ENCODE data around the gene MGAT4B. TPM values are rescaled to one million over a fixed set of nuclear protein-coding genes. Genes with fewer than 3 reads are reported as not detected.
A peak's percentile ranks its signal among the peaks of the same experiment; 100 is the strongest.

The MGAT4B gene
- total RNA-seq, 1 experiment from 2014 or later: 151 TPM

DNA sequence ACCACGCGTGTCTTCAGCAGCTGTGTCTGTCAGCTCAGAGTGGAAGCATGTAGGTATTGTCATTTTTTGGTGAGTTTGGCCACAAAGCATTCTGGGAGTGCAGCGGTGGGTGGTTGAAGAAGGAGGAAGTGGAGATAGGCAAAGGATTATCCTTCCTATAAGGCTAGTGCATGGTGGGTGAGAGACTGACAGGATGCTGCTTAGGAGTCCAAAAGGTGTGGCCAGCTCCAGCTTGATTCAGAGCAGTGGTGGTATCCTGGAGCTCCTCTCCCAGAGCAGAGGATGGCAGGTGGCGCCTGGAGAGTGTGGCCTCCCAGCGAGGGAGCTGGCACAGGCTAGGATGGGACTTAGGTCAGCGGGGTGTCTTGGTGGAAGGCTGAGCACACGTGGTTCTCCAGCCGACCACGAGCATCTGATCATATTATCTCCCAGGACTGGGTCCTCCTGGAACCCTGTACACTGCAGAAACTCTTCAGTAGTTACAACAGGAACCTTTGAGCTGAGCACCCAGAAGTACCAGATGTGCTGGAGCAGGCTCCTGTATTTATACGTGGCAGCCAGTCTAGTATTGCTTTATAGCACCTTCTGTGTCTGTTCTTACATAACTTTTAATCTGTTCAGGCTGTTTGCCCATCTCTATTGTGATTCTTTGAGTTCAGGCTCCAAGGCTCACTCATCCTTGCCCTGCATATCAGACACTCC is 44.4 kb downstream of the MGAT4B start (continued):
- TF ChIP-seq, protein P1, sequence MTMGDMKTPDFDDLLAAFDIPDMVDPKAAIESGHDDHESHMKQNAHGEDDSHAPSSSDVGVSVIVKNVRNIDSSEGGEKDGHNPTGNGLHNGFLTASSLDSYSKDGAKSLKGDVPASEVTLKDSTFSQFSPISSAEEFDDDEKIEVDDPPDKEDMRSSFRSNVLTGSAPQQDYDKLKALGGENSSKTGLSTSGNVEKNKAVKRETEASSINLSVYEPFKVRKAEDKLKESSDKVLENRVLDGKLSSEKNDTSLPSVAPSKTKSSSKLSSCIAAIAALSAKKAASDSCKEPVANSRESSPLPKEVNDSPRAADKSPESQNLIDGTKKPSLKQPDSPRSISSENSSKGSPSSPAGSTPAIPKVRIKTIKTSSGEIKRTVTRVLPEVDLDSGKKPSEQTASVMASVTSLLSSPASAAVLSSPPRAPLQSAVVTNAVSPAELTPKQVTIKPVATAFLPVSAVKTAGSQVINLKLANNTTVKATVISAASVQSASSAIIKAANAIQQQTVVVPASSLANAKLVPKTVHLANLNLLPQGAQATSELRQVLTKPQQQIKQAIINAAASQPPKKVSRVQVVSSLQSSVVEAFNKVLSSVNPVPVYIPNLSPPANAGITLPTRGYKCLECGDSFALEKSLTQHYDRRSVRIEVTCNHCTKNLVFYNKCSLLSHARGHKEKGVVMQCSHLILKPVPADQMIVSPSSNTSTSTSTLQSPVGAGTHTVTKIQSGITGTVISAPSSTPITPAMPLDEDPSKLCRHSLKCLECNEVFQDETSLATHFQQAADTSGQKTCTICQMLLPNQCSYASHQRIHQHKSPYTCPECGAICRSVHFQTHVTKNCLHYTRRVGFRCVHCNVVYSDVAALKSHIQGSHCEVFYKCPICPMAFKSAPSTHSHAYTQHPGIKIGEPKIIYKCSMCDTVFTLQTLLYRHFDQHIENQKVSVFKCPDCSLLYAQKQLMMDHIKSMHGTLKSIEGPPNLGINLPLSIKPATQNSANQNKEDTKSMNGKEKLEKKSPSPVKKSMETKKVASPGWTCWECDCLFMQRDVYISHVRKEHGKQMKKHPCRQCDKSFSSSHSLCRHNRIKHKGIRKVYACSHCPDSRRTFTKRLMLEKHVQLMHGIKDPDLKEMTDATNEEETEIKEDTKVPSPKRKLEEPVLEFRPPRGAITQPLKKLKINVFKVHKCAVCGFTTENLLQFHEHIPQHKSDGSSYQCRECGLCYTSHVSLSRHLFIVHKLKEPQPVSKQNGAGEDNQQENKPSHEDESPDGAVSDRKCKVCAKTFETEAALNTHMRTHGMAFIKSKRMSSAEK (CRISPR knock-in tag; IDR thresholded peaks at IDR 0.05; ENCODE audit: borderline replicate concordance): no peak
- TF ChIP-seq USF1 (CRISPR knock-in tag; IDR thresholded peaks at IDR 0.05): no peak
- TF ChIP-seq SMAD3 (CRISPR knock-in tag; IDR thresholded peaks at IDR 0.05; ENCODE audit: borderline replicate concordance): no peak
- TF ChIP-seq ELF4 (CRISPR knock-in tag; IDR thresholded peaks at IDR 0.05; ENCODE audit: low read depth): no peak
- TF ChIP-seq OVOL2 (CRISPR knock-in tag; IDR thresholded peaks at IDR 0.05; ENCODE audit: borderline replicate concordance): no peak
- TF ChIP-seq TEAD1 (CRISPR knock-in tag; IDR thresholded peaks at IDR 0.05): no peak
- TF ChIP-seq ZNF121 (CRISPR knock-in tag; IDR thresholded peaks at IDR 0.05): no peak
- no peak for TF ChIP-seq FOXK1 (CRISPR knock-in tag; IDR thresholded peaks at IDR 0.05)
- TF ChIP-seq CBFB (CRISPR knock-in tag; IDR thresholded peaks at IDR 0.05; ENCODE audit: low read depth): no peak

DNA sequence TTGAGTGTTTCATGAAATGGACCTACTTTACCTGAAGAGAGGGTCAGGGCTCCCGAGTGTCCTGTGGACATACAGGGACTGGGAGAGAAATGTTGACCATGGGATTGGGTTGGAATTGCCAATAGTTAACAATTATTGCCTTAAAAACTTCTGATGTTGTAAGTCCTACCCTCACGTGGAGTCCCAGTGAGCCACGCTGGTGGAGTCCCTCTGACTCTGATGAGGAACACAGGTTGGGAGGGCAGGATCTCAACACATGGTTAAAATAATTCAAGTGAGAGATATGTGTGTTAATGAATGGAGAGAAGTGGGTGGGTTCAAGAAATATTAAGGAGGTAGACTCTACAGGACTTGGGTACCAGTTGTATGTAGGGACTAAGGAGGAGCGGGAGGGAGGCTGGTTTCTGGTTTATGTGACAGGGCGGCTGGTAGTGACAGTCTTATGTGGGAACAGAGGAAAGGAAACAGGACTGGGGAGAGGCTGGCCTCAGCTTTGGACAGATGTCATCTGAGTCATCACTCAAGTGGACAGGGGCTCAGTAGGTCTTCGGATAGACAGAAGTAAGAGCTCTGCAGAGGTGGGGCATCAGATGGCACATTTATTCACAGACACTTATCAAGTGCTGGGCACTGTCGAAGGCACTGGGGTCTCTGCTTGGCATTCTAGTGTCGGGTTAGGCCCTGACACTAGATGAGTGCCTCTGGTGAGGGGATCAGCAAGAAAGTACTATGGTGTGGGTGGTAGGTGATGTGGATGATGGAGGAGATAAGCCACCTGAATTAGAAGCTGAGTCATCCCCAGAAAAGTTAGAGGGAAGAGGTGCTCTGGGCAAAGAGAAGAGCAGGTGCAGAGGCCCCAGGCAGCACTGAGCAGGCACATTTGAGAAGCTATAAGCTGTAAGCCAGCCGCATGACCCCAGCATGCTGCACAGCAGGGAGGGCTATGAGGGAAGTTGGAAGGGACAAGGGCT is 46.8 kb downstream of the MGAT4B start:
- peak overlapping the region; percentile 64 for H3K27ac Mint-ChIP-seq
- no peaks in the 10 kb centered on the region for H3K36me3 Mint-ChIP-seq
- H3K4me3 Mint-ChIP-seq: no peak overlapping the region
- ATAC-seq (no peak), DNase-seq (ENCODE audit: low spot score) (no peak)
- no peaks in the 10 kb centered on the region for H3K9me3 Mint-ChIP-seq
- ChIA-PET CTCF (interaction anchor here (1.1 kb wide), 2 partner anchors 9 to 42 kb away, joined by 3 to 5 read pairs; no protein-coding TSS in a partner anchor), POLR2A (no interaction called here)
- H3K4me1 Mint-ChIP-seq: peaks cover 53% of the 10 kb centered on the region
- H3K27me3 Mint-ChIP-seq (ENCODE audit: low read depth): no peaks in the 10 kb centered on the region
- TF ChIP-seq TEAD4 (CRISPR knock-in tag; IDR thresholded peaks at IDR 0.05) (no peak), CBFB (CRISPR knock-in tag; IDR thresholded peaks at IDR 0.05; ENCODE audit: low read depth) (no peak), FOXK1 (CRISPR knock-in tag; IDR thresholded peaks at IDR 0.05) (no peak), ETV6 (CRISPR knock-in tag; IDR thresholded peaks at IDR 0.05) (no peak), JUN (CRISPR knock-in tag; IDR thresholded peaks at IDR 0.05) (no peak), MXD4 (CRISPR knock-in tag; IDR thresholded peaks at IDR 0.05; ENCODE audit: borderline replicate concordance) (no peak), SP1 (CRISPR knock-in tag; conservative IDR thresholded peaks at IDR 0.05) (no peak), RORB (CRISPR knock-in tag; IDR thresholded peaks at IDR 0.05) (no peak), ATF6 (CRISPR knock-in tag; IDR thresholded peaks at IDR 0.05) (no peak)
- TF ChIP-seq, protein P2, sequence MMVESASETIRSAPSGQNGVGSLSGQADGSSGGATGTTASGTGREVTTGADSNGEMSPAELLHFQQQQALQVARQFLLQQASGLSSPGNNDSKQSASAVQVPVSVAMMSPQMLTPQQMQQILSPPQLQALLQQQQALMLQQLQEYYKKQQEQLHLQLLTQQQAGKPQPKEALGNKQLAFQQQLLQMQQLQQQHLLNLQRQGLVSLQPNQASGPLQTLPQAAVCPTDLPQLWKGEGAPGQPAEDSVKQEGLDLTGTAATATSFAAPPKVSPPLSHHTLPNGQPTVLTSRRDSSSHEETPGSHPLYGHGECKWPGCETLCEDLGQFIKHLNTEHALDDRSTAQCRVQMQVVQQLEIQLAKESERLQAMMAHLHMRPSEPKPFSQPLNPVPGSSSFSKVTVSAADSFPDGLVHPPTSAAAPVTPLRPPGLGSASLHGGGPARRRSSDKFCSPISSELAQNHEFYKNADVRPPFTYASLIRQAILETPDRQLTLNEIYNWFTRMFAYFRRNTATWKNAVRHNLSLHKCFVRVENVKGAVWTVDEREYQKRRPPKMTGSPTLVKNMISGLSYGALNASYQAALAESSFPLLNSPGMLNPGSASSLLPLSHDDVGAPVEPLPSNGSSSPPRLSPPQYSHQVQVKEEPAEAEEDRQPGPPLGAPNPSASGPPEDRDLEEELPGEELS (CRISPR knock-in tag; IDR thresholded peaks at IDR 0.05): no peak
- TF ChIP-seq, protein P3, sequence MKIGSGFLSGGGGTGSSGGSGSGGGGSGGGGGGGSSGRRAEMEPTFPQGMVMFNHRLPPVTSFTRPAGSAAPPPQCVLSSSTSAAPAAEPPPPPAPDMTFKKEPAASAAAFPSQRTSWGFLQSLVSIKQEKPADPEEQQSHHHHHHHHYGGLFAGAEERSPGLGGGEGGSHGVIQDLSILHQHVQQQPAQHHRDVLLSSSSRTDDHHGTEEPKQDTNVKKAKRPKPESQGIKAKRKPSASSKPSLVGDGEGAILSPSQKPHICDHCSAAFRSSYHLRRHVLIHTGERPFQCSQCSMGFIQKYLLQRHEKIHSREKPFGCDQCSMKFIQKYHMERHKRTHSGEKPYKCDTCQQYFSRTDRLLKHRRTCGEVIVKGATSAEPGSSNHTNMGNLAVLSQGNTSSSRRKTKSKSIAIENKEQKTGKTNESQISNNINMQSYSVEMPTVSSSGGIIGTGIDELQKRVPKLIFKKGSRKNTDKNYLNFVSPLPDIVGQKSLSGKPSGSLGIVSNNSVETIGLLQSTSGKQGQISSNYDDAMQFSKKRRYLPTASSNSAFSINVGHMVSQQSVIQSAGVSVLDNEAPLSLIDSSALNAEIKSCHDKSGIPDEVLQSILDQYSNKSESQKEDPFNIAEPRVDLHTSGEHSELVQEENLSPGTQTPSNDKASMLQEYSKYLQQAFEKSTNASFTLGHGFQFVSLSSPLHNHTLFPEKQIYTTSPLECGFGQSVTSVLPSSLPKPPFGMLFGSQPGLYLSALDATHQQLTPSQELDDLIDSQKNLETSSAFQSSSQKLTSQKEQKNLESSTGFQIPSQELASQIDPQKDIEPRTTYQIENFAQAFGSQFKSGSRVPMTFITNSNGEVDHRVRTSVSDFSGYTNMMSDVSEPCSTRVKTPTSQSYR (CRISPR knock-in tag; IDR thresholded peaks at IDR 0.05): no peak
- TF ChIP-seq, protein P4, sequence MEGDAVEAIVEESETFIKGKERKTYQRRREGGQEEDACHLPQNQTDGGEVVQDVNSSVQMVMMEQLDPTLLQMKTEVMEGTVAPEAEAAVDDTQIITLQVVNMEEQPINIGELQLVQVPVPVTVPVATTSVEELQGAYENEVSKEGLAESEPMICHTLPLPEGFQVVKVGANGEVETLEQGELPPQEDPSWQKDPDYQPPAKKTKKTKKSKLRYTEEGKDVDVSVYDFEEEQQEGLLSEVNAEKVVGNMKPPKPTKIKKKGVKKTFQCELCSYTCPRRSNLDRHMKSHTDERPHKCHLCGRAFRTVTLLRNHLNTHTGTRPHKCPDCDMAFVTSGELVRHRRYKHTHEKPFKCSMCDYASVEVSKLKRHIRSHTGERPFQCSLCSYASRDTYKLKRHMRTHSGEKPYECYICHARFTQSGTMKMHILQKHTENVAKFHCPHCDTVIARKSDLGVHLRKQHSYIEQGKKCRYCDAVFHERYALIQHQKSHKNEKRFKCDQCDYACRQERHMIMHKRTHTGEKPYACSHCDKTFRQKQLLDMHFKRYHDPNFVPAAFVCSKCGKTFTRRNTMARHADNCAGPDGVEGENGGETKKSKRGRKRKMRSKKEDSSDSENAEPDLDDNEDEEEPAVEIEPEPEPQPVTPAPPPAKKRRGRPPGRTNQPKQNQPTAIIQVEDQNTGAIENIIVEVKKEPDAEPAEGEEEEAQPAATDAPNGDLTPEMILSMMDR (IDR thresholded peaks at IDR 0.05): no peak

Data from WTC11 (cell line).